HepG2 (cell line): ENCODE results near the gene INHBE. TPM values are rescaled to one million over a fixed set of nuclear protein-coding genes. Genes with fewer than 3 reads are reported as not detected.

Source experiments
- ATAC-seq: fragments of 200-7000 bp; cut with Tn5 transposase; 3 replicates; pipeline ENCODE4 v1.9.1; 2020; ENCODE audit warnings: mild to moderate bottlenecking, moderate library complexity
- BruUV-seq: library from RNA; stranded (reverse); fragments of 400-500 nt; replicated peaks from 2 replicates; lab custom pipeline; 2021; lab: Mats Ljungman, UMichigan
- CTCF ChIA-PET: fragments of 300-600 bp; formaldehyde crosslinking; extraction: SDS; loops from one replicate; lab custom pipeline; 2021; ENCODE audit warnings: low total read pairs, inconsistent platforms, low intra/inter-chr PET ratio; lab: Yijun Ruan, JAX
- POLR2A ChIA-PET: fragments of 350-600 bp; sonication (Branson Sonifier 250); formaldehyde crosslinking; loops from one replicate; lab custom pipeline; 2020; ENCODE audit warnings: antibody characterized with exemption, inconsistent platforms; lab: Yijun Ruan, JAX
- DNase-seq: peaks from one replicate; pipeline ENCODE4 v3.0.0-alpha.2; 2015; ENCODE audit warnings: low spot score
- FAIRE-seq: peaks from 3 replicates; lab custom pipeline; 2011; peaks lifted over from hg19 to GRCh38; lab: Jason Lieb, UNC
- H2AFZ ChIP-seq: one replicate; pipeline ENCODE4 v1.6.1; 2011; ENCODE audit warnings: low read length, inconsistent platforms
- H3K27ac ChIP-seq: fragments of 300-600 bp; 3 replicates; pipeline ENCODE4 v1.8.0; 2011; ENCODE audit warnings: mixed run types, mild to moderate bottlenecking, mixed read lengths, low read length, inconsistent platforms; ENCODE audit not compliant: insufficient read depth; ENCODE audit errors: extremely low read length
- H3K27me3 ChIP-seq, 2 experiments: fragments of 200-600 bp in 1 of 2; 2 replicates in 1 of 2; 3 replicates in 1 of 2; pipeline versions ENCODE4 v1.6.0 to v1.8.0; 2011; ENCODE audit warnings: low read length in 2 of 2, mild to moderate bottlenecking in 2 of 2, moderate library complexity in 2 of 2, inconsistent platforms in 1 of 2; ENCODE audit not compliant: insufficient read depth in 2 of 2, control insufficient read depth in 1 of 2
- H3K36me3 ChIP-seq, 2 experiments: fragments of 200-600 bp in 1 of 2; replicated peaks in 1 of 2; 2 replicates in 1 of 2; 3 replicates in 1 of 2; pipeline versions ENCODE4 v1.5.1 to v1.8.0; 2011; ENCODE audit warnings: low read length in 2 of 2, inconsistent platforms in 1 of 2; ENCODE audit not compliant: insufficient read depth in 2 of 2, control insufficient read depth in 1 of 2
- H3K4me1 ChIP-seq: 2 replicates; pipeline ENCODE4 v1.5.1; 2012; ENCODE audit warnings: low read length, inconsistent platforms; ENCODE audit not compliant: insufficient read depth
- H3K4me2 ChIP-seq: 2 replicates; pipeline ENCODE4 v1.6.0; 2011; ENCODE audit warnings: low read depth, low read length, inconsistent platforms
- H3K4me3 ChIP-seq, 3 experiments: fragments of 200-600 bp in 1 of 3; sonication (generic), shearing (Covaris generic) in 1 of 3; replicated peaks in 1 of 3; 2 replicates each; pipeline ENCODE4 v1.5.1; 2011 to 2016; ENCODE audit warnings: low read length in 3 of 3, inconsistent platforms in 2 of 3, low read depth in 2 of 3, mild to moderate bottlenecking in 2 of 3, control low read depth in 1 of 3, mixed read lengths in 1 of 3; ENCODE audit not compliant: insufficient read depth in 1 of 3
- H3K79me2 ChIP-seq: one replicate; pipeline ENCODE4 v1.6.1; 2011; ENCODE audit warnings: low read length, inconsistent platforms; ENCODE audit not compliant: insufficient read depth
- H3K9ac ChIP-seq: 2 replicates; pipeline ENCODE4 v1.6.0; 2011; ENCODE audit warnings: mild to moderate bottlenecking, low read depth, low read length, inconsistent platforms; ENCODE audit not compliant: insufficient read depth
- H3K9me3 ChIP-seq: 2 replicates; pipeline ENCODE4 v1.5.1; 2012; ENCODE audit warnings: mild to moderate bottlenecking, low read length
- H4K20me1 ChIP-seq: 2 replicates; pipeline ENCODE4 v1.6.0; 2011; ENCODE audit warnings: inconsistent platforms, mild to moderate bottlenecking, low read length, moderate library complexity; ENCODE audit not compliant: insufficient read depth
- NFIC ChIP-seq: IDR thresholded peaks from 2 replicates; pipeline ENCODE4 v1.6.1; 2012; ENCODE audit warnings: mild to moderate bottlenecking, low read length, inconsistent platforms
- PAXIP1 ChIP-seq: sonication (generic); formaldehyde crosslinking; conservative IDR thresholded peaks from 2 replicates; pipeline ENCODE4 v1.4.0; 2020; ENCODE audit warnings: mild to moderate bottlenecking, missing genetic modification reagents, moderate library complexity
- RFX5 ChIP-seq: IDR thresholded peaks from 2 replicates; pipeline ENCODE4 v1.6.1; 2011; ENCODE audit warnings: low read depth, low read length, improper control_type of control experiment
- TEAD3 ChIP-seq: optimal IDR thresholded peaks from 2 replicates; pipeline ENCODE3; 2016; ENCODE audit warnings: borderline replicate concordance
- ZBTB38 ChIP-seq: sonication (generic); formaldehyde crosslinking; IDR thresholded peaks from 2 replicates; pipeline ENCODE4 v1.5.1; 2020; ENCODE audit warnings: mild to moderate bottlenecking, missing genetic modification reagents
- ZNF207 ChIP-seq: fragments of 450-650 bp; IDR thresholded peaks from 2 replicates; pipeline ENCODE4 v1.6.1; 2016; ENCODE audit warnings: antibody characterized with exemption, borderline replicate concordance
- ZNF3 ChIP-seq: IDR thresholded peaks from 2 replicates; pipeline ENCODE4 v1.7.0; 2017; ENCODE audit warnings: inconsistent platforms
- ZNF331 ChIP-seq: sonication (generic); formaldehyde crosslinking; IDR thresholded peaks from 2 replicates; pipeline ENCODE4 v1.4.0; 2020; ENCODE audit warnings: missing genetic modification reagents
- ZNF431 ChIP-seq: sonication (generic); formaldehyde crosslinking; IDR thresholded peaks from 2 replicates; pipeline ENCODE4 v1.9.0; 2022; ENCODE audit warnings: missing genetic modification reagents, low read depth, mild to moderate bottlenecking, borderline replicate concordance
- ZNF558 ChIP-seq: sonication (generic); formaldehyde crosslinking; IDR thresholded peaks from 2 replicates; pipeline ENCODE4 v1.9.0; 2022; ENCODE audit warnings: mild to moderate bottlenecking, missing genetic modification reagents, borderline replicate concordance
- ZNF772 ChIP-seq: sonication (generic); formaldehyde crosslinking; IDR thresholded peaks from 2 replicates; pipeline ENCODE4 v1.5.0; 2020; ENCODE audit warnings: mild to moderate bottlenecking, missing genetic modification reagents
- ZXDC ChIP-seq: sonication (generic); formaldehyde crosslinking; IDR thresholded peaks from 2 replicates; pipeline ENCODE4 v1.5.0; 2020; ENCODE audit warnings: mild to moderate bottlenecking, missing genetic modification reagents
- WGBS: methylation state at CpG from one replicate; pipeline ENCODE4 v1.1.6; 2017; ENCODE audit warnings: low lambda C conversion rate; 5-methylcytosine and 5-hydroxymethylcytosine counted together
- in situ Hi-C: cut with HindIII; loops from 2 replicates; pipeline ENCODE4 v1.10.0; 2017; ENCODE audit warnings: low pct_unique_long_range_greater_than_20kb; ENCODE audit not compliant: extremely low pct_ligation_motif_present
- intact Hi-C: fragments of 100-400 bp; cut with micrococcal nuclease; formaldehyde crosslinking; loops from one replicate; pipeline ENCODE4 v1.10.0; 2022; ENCODE audit not compliant: unreplicated experiment
- polyA plus RNA-seq, 8 experiments: library from polyadenylated mRNA; depleted of rRNA in 3 of 8; stranded (reverse) in 7 of 8; unstranded in 1 of 8; fragments of >200 nt; fragmentation: Illumina TruSeq in 4 of 8; extraction: Trizol in 4 of 8; gene quantifications; 2 replicates each; pipeline versions ENCODE4 v1.2.1 to v1.2.3, GENCODE V29; 2011 to 2016; ENCODE audit warnings: low read depth in 4 of 8, missing spikeins in 1 of 8, mixed read lengths in 1 of 8; ENCODE audit not compliant: insufficient read depth in 1 of 8
- total RNA-seq, 5 experiments: library from RNA; depleted of rRNA; stranded (reverse); fragments of >200 nt; fragmentation: Illumina TruSeq; extraction: Trizol; gene quantifications; 2 replicates each; pipeline ENCODE4 v1.2.3, GENCODE V29; 2016; ENCODE audit warnings: low read depth in 1 of 5

Gene INHBE
- total and polyA plus RNA-seq, 2 of the 13 experiments (the other 11 are each of a cell fraction or from before 2014, with no cell fraction given), result 17.0 to 32.0 TPM

DNA sequence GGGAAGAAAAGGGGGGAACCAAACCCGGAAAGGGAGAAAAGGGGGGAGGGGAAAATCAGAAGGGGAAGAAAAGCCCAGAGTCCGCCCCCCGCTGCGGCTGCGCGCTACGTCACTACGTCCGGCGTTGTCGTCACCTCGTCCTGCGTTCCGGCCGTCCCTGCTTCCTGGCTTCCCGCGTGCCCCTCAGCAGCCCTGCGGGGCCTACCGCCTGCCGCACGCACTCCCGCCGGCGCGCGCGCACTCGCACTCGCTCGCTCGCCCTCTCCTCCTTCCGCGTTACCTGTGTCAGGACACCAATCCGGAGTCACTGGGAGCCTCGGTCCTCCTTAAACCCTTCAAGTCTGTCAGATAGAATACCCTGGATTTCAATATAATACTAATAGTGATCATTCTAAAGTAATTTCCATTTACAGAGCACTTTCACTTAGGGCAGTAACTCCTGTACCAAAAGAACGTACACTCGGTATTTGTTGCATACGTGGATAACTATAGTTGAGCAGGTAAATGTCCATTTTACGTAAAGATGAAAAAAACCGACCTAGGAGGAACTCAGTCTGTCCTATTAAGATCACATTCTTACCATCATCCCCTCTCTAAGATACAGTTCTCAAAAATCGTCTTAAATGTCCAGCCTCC is 24.1 kb upstream of the INHBE start, which contains the start of gene R3HDM2 (continued):
- TF ChIP-seq RFX5, result no peak; the same call in 1 of the 2 replicates

DNA sequence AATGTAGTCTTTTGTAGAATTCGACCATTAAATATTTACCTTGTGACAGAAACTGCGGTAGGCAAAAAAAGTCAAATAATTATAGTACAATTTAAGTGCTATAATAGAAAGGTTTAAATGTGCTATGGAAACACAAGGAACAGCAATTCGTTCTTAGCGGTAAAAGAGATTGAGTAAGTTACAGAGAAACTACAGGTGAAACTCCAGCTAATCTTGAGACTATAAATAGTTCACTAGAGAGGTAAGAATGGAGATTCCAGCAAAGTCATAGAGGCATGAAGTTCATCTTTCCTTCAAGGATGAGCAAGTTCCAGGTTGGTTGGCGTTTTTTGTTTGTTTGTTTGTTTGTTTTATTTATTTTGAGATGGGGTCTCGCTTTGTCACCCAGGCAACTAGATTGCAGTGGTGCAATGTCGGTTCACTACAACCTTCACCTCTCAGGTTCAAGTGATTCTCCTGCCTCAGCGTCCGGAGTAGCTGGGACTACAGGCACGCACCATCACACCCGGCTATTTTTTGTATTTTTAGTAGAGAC is 23.4 kb upstream of the INHBE start:
- ATAC-seq, result no peak
- Histone ChIP-seq H3K4me1 (peaks cover 51% of the 10 kb centered on the region), H3K9me3 (no peaks in the 10 kb centered on the region), H2AFZ (peak overlapping the region; percentile 62), H3K4me2 (peak overlapping the region; percentile 78), H3K27me3 (no peaks in the 10 kb centered on the region; a peak in 1 of 5 replicates), H3K9ac (peak overlapping the region; percentile 89), H3K79me2 (peaks cover 14% of the 10 kb centered on the region), H4K20me1 (no peaks in the 10 kb centered on the region), H3K27ac (peak overlapping the region; percentile 77)
- in situ Hi-C loops, result no loop called here
- no peak for DNase-seq
- no peak for FAIRE-seq
- no TSS peak for BruUV-seq
- WGBS, result 72% methylated on average over 11 of the region's 11 CpGs
- TF ChIP-seq ZNF772 (CRISPR knock-in tag) (no peak), ZNF331 (CRISPR knock-in tag) (no peak), ZNF558 (CRISPR knock-in tag) (0 out of 2 replicates have a peak, but pooled peaks have one; percentile 17), NFIC (no peak), ZBTB38 (CRISPR knock-in tag) (0 out of 2 replicates have a peak, but pooled peaks have one; percentile 31), TEAD3 (CRISPR knock-in tag) (no peak), ZNF3 (no peak), ZNF431 (CRISPR knock-in tag) (no peak), ZXDC (CRISPR knock-in tag) (no peak), PAXIP1 (CRISPR knock-in tag) (no peak), ZNF207 (no peak)
- TF ChIP-seq, all 625 proteins: peak for 2
- ChIA-PET CTCF (no interaction called here), POLR2A (interaction anchor here (1.4 to 4.6 kb wide), 2 partner anchors 21 to 27 kb away, joined by 4 to 99 read pairs; partner anchors contain the start of genes GLI1 and INHBE)
- peak overlapping the region; percentile 46 to 77 (median 63); a peak in 4 of 6 replicates for H3K4me3 ChIP-seq
- no peaks in the 10 kb centered on the region for H3K36me3 ChIP-seq
- intact Hi-C loops, result no loop called here
